Measurements from ENCODE around the gene WNT8A.

The WNT8A gene

DNA sequence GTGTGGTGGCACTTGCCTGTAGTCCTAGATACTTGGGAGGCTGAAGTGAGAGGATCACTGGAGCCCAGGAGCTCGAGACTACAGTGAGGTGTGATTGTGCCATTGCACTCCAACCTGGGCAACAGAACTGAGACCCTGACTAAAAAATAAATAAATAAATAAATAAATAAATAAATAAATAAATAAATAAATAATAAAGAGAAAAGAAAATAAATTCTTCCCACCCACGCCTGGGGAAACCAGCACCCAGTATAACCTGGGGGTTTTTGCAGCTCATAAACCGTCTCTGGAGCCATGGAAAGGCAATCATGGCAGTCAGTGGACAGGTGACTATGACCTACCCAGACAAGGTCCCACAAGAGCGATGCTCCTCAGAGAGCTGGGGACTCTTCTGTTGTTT is 7.9 kb downstream of the WNT8A start:
- no peak for DNase-seq (ENCODE audit: low spot score)

DNA sequence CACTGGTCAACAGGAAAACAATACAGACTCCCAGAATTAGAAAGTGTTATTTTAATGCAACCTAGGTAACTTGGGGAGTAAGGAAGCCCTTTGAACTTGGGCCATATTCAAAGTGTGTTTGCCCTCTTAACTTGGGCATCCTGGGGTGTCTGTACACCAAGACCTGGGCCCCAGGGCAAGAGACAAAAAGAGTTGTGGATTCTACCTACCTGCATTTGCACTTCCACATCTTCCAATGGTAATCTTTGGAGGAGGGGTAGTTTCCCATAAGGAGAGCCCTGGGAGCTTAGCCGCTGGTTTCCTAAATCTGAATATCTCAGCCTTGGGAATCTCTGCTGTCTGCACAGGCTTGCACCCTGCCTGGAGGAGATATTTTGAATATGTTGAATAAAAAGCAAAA is 8.5 kb downstream of the WNT8A start:
- DNase-seq (ENCODE audit: low spot score) = no peak

DNA sequence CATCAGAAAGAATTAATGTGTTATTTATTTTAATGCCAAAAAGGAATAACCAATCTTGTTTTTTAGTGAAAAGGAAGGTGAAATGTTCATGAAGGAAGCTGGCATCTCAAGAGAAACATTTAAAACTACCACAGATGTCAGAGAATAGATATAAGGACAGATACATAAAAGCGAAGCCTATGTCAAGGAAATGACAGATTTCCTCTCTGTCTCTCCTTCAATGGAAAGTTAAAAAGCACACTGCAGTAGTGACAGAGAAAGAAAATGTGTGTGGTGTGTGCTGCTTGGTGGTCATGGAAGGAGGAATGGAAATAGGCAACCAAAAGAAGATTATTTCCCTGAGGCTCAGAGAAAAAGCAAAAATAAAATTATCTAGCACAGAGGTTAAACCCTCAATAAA is 9.2 kb downstream of the WNT8A start:
- no peak for DNase-seq (ENCODE audit: low spot score)

DNA sequence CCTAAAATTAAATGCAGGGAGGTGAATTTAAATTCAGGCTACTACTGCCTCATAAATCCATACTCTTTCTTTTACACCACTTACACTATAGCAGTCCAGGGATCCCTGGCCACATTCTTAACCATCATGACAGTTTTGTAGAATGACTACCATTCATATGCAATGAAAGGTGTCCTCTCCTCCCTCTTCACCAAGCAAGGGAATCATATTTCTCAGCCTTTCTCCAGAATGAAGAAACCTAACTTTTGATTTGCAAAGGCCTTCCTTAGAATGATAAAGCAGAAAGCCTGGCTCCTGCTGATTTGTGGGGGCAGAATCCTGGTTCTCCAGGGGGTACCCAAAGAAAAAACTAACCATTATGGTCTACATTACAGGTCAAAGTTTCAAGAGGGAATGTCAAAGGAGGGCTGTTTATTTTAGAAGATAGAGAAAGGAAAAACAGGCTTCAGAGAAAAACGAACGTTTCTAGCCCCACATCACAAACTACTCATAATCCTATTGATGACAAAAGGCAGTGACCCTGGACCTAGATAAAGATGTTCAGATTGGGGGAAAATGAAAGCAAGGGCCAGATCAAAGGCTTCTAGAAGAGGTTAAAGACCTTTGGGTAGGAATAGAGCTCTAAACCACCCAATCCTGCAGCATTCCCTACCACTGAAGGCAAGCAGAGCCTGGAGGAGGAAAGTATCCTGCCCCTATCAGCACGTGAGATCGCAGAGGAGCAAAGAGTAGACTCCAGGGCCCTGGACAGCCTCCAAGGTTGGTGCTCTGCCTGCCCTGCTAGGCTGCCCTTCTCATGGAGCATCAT is 11.5 kb downstream of the WNT8A start:
- no peak for DNase-seq (ENCODE audit: low spot score)

DNA sequence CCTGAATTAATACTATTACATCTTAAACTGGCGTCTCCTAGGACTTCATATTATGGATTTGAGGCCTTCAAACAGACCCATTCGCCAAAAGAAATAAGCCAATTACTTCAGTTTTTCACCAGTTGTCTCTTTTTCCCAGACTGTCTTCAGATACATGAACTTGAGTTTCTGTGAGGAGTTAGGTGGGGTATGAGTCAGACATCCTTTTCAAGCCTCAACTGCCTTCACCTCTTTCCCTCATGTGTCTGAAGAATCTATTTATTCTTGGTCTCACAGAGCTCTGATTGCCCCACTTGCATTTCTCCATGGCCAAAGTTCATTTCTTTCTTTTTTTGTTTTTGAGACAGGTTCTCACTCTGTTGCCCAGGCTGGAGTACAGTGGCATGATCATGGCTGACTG is 12.5 kb downstream of the WNT8A start:
- no peak for DNase-seq (ENCODE audit: low spot score)

DNA sequence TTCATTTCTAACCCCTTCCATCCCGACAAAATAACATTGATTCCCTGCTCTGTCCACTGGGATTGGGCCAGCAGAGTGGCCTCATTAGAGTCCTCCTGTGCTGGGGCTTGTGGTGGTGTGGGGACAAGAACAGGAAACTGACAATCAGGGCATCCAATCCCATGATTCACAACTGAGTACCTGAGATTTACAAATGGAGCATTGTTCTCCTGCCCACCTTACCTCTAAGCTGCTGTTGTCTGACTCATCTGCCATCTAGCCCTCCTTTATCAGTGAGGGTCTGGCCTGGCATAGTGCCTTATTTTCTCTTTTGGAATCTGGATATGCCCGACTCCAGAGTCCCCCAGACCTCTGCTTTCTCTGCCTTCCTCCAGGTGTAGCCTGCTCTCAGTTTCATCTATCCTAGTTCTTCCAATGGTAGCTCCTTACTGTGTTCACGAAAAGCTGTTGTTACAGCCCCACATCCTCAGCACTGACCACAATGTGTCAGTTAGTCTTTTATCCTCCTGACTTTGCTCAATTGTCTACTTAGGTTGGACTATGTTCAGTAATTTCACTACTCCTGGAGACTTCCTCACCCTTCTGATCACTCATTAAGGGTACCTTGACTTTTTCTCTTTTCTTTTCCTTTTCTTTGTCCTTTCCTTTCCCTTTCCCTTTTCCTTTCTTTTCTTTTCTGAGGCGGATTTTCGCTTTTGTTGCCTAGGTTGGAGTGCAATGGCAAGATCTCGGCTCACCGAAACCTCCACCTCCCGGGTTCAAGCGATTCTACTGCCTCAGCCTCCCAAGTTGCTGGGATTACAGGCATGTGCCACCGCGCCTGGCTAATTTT is 13.4 kb downstream of the WNT8A start:
- no peak for DNase-seq (ENCODE audit: low spot score)

DNA sequence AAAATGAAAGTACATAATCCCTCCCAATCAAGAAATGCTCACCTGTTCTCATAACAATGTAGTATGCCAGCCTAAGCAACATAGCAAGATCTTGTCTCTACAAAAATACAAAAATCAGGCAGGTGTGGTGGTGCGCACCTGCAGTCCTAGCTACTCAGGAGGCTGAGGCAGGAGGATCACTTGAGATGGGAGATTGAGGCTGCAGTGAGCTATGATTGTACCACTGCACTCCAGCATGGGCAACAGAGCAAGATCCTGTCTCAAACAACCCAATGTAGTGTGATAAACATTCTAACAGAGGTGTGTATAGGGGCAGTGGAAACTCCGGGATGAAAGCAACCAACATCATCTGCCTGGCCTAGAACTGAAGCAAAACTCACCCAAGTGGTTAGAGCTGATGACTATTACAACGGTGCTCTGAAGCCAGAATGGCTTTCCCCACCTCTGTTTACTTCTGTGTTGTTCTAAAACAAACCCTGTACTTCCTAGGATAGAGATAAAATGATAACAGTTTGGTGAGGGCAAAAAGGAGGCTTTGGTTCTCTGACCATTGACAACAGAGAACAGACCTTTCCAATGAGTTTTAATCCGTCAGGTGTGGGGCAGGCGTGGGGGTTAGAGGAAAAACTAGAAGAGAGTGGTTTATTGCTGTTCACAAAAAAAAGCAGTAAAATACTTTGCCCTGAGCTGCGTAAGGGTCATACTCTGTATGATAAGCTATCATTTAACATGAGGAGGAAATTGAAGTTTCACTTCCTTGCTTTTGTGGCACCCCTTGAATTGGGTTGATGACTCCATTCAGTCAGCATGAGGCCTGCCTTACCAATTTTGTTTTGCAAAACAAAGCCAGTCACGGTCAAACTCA is 18.9 kb downstream of the WNT8A start:
- no peak for DNase-seq (ENCODE audit: low spot score)

DNA sequence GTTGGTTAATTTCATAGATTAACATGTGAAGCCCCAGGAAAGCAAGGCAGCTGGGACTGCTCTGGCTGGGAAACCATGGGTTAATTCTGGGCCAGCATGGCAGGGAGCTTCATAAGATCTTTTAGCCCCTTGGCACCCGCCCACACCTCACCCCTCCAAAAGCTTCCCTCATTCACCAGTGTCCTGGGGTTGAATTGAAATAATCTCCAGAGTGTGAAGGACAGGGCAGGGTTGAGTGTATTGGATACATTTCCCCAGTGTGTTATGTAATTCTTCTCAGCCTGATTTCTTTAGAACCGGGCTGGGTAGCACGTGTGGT is 19.4 kb downstream of the WNT8A start:
- DNase-seq (ENCODE audit: low spot score) = no peak

DNA sequence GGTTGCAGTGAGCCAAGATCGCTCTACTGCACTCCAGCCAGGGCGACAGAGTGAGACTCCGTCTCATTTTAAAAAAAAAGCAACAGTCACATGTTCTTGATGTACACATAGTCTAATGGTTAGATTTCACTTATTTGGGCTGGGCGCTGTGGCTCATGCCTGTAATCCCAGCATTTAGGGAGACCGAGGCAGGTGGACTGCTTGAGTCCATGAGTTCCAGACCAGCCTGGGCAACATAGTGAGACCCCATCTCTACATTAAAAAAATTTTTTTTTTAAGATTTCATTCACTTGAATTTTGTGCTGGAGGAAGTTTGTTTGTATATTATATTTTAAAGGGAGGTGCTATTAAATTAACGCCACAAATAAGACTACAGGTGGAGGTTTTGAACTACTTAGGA is 21.9 kb downstream of the WNT8A start:
- no peak for DNase-seq (ENCODE audit: low spot score)

DNA sequence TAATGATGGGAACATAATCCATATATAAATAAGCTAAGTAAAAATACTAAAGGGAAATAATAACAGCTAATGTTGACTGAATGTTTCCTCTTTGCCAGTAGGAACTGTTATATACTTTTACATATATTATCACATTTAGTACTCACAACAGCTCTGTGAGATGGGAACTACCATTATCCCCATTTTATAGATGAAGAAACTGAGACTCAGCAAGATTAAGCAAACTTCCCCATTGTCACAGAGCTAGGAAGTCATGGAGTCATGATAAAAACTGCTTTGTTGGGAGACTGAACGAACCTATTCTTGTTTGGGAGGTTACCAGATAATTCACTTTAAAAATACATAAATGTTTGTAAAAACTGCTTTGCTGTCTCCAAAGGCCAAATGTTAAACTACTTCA is 23.4 kb downstream of the WNT8A start:
- DNase-seq (ENCODE audit: low spot score) = no peak

DNA sequence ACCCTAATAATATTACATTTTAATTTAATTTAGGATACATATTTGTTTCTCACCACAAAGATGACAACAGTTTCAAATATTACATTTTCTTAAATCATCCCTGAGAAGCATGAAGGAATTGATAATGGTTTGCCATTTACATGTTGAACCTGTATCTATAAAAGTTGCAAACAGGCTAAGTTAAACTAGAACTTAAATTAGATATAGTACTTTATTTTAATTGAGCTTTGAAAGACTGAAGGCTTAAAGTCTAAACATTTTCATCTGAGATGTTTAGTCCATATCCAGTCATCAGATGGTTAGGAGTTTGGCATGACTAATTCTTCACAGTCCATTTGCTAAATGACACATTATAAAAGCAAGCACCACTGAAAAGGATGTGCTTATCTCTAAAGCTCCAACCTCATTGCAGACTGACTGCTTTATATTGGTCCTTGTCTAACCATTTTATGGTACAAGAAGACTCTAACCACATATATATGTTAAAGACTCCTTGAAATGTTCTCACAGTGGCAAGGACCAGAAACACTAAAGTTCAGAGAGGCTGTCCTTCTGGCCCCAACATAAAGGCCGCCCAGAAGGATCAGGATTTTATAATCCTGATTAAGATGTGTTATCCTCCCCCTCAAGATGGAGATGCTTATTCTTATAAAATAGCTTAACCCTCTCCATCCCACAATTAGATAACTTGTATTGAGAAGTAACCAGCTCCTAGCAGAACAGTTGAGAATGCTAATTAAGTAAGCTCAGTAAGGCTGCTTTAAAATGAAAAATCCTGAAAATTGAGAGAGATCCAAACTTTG is 25.8 kb downstream of the WNT8A start:
- no peak for DNase-seq (ENCODE audit: low spot score)

DNA sequence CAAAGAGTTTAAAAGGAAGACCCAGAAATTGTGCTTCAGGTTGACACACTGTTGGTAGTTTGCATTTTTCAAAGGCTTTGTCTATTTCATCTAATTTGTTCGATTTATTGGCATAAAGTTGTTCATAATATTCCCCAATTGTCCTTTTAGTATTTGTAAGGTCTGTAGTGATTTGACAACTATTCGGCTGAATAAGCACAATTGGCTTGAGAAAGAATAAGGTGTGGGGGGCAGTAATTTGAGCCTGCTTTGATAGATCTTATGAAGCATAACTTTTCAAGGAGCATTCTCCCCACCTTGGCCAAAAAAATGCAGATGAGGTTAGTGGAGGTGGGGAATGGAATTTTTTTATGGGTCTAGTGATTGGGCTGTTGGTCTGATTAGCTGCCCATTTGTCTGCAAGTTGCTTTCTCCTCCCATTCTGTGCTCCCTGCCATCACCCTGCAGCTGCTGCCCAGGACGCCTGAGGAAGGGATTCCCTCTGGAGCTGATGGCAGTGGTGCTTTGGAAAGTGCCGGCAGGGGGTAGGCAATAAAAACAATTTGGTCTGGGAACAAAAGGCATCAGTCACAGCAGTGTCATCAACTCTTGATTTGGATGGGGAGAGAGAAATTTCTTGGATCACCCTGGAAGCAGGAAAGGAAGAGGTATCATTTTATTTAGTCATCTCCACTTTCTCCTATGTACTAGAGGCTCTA is 26.6 kb downstream of the WNT8A start:
- DNase-seq (ENCODE audit: low spot score) = no peak

DNA sequence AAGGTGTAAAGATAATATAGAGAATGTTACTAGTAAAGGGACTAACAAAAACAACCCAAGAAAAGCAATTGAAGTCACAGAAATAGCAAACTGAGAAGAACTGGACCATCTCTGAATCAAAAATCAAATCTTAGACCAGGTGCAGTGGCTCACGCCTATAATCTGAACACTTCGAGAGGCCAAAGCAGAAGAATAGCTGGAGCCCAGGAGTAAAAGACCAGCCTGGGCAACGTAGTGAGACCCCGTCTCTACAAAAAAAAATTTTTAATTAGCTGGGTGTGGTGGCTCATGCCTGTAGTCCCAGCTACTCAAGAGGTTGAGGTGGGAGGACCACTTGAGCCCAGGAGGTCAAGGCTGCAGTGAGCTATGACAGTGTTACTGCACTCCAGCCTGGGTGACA is 27.3 kb downstream of the WNT8A start:
- no peak for DNase-seq (ENCODE audit: low spot score)

DNA sequence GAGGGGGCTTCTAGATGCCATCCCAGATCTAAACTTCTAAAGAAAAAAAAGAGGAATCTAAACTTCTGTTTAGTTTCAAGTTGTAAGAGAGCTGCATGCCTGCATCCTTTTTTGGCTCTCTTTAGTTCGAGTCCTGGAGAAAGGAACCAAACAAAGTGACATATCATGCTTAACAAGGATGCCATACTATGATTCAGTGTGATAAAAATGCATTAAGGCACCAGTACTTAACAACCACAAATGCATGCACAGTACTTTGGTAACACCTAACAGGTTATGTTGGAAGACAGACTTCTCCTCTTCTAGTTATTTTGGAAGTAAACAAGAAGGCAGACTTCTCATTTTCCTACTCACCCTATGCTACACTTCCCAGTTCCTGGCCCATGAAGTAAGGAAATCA is 28.1 kb downstream of the WNT8A start:
- DNase-seq (ENCODE audit: low spot score) = no peak

DNA sequence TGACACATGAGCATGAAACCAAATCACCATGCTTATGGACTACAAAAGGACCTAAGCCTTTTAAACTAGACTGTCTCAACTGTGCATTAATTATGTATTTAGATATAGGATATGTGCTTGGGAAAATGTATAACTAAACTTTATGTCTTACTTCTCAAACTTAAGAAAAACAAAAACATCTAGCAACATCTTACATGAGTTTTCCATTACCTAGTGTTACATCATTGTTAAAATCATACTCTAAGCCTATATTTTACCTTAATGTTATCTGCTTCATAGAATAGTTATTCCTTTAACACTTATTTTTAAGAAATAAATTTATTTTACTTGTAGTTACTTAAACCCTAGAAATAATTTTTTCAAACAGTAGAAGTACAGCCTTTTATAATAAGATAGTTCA is 31.4 kb downstream of the WNT8A start:
- DNase-seq (ENCODE audit: low spot score) = no peak

DNA sequence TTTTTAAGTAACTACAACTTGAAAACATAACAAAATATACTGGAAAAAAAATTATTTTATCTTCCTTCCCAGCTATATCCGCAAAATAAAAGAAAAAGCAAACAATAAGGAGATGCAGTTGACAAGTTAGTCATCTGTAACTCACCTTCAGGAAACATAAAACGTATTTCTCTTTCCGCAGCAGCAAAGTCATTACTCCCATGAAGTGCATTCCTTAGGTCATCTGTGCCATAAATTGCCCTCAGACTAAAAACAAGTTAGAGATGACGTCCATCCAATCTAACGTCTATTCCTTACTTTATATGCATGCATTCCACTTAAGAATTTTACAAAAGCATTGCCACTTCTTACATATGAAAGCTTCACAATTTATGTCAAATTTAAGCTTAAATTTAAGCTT is 44.5 kb downstream of the WNT8A start:
- no peak for DNase-seq (ENCODE audit: low spot score)

DNA sequence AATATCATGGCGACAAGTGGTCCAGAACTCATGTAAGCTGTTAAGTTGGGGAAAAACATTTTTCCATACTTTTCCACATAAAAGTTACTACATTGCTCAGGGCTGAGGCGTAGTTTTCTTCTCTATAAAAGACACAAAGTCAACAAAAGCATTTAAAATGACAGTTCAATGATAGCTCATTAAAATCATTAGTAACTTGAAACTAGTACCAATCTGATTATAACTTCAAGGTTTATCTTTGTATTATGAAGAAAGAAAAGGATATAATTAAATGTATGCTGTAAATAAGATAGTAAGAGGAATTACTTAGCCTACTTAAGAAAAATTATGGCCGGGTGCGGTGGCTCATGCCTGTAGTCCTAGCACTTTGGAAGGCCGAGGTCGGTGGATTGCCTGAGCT is 45.5 kb downstream of the WNT8A start:
- no peak for DNase-seq (ENCODE audit: low spot score)

DNA sequence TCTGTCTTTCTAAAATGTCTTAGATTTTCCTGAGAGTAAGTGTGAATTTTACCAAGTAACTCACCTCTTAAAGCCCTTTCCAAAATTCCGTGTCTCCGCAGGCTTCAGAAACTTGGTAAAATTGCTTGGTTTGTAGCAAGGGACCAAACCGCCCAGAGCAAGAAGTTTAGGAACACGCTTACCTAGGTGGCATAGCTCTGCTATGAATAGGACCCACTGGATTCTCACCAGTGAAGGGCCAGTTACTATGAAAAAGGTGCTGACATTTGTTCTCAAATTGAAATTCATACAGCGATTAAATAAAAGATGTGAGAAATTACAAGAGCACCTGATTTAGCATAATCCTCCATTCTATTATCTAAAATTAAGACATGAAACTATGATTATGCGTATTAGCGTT is 48.7 kb downstream of the WNT8A start:
- DNase-seq (ENCODE audit: low spot score) = no peak

DNA sequence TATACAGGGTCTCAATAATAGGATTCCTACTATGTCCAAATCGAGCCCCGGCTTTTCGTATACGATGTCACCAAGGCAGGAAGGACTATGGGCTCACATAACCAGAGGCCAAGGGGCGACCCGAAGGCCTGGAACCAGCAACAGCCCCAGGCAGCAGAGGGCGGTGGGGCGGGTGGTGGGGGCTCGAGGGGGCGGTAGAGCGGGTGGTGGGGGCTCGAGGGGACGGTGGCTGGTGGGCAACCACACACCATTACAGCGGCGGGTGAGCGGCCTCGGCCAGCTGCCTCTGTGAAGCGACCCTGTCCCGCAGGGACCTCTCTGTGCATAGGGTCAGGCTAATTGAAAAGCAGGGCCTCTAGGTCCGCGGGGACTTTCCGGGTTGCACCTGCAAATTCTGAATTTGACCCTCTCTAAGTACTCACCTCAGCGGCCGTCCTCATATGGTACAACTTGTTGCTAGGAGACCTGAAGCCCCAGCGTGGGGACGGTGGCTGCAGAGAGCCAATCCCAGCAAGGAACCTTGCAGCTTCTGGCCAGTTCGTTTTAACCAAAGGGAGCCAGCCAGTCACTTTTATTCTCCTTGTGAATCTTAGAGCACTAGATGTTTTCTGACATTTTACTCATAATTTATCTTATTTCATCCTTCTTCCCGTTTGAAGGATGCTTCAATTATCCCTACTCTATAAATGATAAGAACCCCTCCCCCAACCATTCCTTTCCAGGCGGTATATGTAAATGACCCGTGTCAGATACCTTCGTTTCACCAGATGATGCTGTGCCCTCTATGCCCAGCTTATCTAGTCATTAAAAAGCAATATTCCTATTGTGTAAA is 55.3 kb downstream of the WNT8A start, which contains the start of gene NME5:
TSS of gene NME5 (minus strand) at position 480 of the 832 bp plus-strand sequence. CDS start 648 bp downstream, outside the sequence.
- no peak for DNase-seq (ENCODE audit: low spot score)

DNA sequence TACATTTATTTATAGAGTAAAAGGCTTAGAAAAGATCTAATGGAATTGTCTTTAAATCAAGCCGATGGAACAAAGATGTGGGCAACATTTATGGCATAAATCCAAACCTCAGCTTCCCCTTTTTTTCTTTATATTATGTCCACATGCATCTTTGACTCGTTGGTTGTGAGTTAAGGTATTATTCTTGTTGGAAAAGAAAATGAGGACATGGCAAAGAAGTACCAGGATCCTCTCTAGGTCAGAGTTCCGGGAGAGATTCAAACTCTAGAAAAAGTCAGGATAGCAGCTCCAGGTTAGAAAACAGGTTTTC is 55.9 kb downstream of the WNT8A start:
- no peak for DNase-seq (ENCODE audit: low spot score)
